Fibroblast of skin of back (primary cell): Measurements from ENCODE around the gene CAMK2D. TPM values are rescaled to one million over a fixed set of nuclear protein-coding genes. Genes with fewer than 3 reads are reported as not detected.
A peak's percentile ranks its signal among the peaks of the same experiment; 100 is the strongest.
"Not testable (repeated sequence)": the region's sequence is repeated elsewhere in the genome, so short reads cannot be mapped to it uniquely, and the experiment has no call there.

Source experiments
- DNase-seq: peaks from one replicate; pipeline ENCODE4 v3.0.0-alpha.2; 2013
- polyA plus RNA-seq, 2 experiments: library from polyadenylated mRNA; unstranded; fragments of 120-200 nt; gene quantifications; one replicate each; pipeline ENCODE4 v1.2.1, GENCODE V29; 2013; ENCODE audit not compliant: insufficient read length in 2 of 2

The CAMK2D gene
- polyA plus RNA-seq (2013, experiment 1 of 2; ENCODE audit: insufficient read length), result 52.5 TPM
- 76.9 TPM for polyA plus RNA-seq (2013, experiment 2 of 2; ENCODE audit: insufficient read length)

DNA sequence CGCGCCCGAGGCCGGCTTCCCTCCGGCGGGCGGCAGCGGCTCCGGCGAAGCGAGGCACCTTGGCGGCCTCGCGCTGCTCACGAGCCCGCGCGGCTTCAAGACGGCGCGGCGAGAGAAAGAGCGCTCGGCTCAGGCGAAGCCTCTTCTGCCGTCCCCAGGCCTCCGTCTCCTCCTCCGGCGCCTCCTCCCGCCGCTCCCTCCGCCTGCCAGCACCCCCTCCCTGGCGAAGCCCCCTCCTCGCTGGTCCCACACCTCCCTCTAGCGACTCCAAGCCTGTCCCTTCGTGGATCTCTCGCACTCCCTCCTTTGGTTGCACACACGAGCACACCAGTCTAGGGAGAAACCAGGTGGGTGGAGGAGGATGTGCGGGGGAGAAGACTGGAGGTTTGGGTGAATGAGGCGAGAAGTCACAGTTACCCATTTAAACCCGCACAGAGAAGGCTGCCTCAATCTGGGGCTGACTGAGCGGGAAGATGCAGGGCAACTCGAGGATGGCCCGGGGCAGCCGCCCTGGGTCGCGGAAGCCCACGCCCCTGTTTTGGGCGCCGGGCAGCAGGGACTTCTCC, at the start of gene CAMK2D:
TSS of gene CAMK2D (minus strand) at position 119 of the 566 bp plus-strand sequence. CDS start 670 bp downstream, outside the sequence.
- peak; percentile 86 for DNase-seq

DNA sequence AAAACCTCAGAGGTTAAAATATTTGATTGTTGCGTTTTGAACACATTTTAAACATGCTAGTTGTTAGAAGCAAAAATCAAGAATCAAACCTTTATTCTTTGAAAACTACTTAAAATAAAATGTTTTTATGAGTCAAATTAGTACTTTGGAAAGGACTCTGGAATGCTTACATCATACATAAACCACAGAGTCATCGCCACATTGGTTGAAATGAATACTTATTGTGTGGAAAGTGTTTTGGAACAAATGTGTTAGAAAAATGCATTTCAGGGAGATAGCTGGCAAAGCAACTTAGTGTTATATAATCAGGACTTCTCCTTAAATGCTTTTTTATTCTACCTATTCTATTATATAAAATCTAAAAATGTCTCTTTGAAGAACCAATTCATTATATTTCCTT, 49.4 kb upstream of the CAMK2D start:
- DNase-seq, result peak; percentile 54

- peak; percentile 33 for DNase-seq
Measured at GRCh38 chr4:113809311-113809710, 47.8 kb upstream of the CAMK2D start.

DNA sequence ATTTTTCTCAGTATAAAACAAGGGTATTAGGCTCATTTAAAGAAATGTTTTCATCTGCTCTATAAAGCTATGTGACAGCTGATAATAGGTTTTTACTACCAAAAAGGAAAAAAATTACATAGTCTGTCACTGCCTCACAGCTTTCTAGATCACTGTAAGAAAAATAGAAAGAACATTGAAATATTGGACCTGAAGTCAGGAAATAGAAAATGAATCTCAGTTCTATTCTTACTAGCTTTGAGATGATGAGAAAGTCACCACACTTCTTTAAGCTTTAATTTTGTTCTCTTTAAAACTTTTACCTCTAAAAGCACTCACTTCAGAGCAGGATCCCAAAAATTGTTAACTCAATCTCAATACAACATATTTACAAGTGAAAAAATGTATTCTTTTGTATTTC, 45.3 kb upstream of the CAMK2D start:
- no peak for DNase-seq

- no peak for DNase-seq
Measured at GRCh38 chr4:113801882-113802281, 40.3 kb upstream of the CAMK2D start.

DNA sequence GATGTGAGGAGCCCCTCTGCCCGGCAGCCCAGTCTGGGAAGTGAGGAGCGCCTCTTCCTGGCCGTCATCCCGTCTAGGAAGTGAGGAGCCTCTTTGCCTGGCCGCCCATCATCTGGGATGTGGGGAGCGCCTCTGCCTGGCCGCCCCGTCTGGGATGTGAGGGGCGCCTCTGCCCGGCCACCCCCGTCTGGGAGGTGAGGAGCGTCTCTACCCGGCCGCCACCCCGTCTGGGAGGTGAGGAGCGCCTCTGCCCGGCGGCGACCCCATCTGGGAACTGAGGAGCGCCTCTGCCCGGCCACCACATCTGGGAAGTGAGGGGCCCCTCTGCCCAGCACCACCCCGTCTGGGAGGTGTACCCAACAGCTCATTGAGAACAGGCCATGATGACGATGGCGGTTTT, 34.8 kb upstream of the CAMK2D start:
- not testable (repeated sequence) for DNase-seq

- no peak for DNase-seq
Measured at GRCh38 chr4:113790478-113790877, 28.9 kb upstream of the CAMK2D start.

DNA sequence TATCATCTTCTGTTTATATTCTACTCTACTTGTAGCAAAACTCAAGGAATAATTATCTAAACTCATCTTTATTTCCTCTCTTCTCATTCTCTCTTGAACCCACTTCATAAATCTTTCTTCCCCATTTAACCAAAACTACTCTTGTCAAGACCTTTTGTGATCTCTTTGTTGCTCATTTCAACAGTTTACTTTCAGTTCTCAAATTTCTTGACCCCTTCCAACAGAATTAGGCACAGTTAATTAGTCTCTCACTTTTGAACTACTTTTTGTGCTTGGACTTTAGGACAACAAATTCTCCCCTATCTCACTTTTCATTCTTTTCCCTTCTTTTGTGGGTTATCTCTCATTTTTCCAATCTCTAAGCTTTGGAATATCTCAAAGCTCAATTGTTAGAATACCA, 27.4 kb upstream of the CAMK2D start:
- no peak for DNase-seq

DNA sequence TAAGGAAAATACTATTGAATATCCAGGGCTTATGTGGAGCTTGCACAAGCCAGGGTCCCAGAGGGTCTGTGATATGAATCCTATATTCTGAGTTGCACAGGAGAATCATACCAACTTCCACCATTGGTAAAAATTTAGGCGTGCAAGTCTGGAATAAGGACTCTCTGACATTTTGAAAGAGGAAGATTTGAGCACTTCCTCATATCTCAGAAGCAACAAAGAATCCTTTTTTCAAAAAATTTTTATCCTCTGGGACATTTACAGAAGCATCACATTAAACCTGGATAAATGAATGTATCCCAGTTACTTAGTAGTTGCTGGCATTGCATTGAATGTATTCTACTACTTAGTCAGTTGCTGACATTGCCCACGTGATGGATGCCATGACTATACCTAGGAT, 24.2 kb upstream of the CAMK2D start:
- DNase-seq, result no peak

DNA sequence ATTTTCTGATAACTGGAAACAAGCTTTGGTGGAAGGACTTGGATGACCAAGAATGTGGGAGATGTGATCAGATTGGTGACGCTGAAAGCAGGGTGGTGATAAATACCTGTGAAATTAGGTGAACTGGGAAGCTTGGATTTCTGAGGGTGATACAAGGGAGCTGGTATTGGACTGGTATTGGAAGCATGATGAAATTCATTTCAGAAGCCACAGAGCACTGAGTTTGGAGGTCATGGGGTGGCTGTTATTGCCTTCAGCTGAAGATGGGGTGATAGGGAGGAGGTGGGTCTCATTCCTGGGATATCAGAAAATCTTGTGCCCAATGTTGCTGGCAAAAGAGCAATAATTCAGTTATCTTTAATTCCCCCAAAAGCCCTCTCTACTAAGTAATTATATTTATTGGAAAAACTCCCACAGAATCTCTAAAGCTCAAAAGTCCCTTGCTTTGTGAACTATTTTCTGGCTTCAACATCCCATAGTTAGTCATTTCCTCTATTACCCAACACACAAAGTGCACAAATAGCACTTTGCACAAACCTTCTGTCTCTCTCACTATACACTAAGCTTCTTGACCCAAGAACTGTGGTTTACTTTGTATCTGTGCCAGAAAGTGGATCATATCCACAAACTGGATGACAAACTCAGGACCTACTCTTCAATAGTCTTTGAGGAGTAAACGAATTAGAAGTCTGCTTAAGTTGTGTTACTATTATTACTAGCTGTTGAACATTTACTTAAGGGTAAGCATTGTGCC, 23.1 kb upstream of the CAMK2D start:
- DNase-seq, result peak; percentile 97

DNA sequence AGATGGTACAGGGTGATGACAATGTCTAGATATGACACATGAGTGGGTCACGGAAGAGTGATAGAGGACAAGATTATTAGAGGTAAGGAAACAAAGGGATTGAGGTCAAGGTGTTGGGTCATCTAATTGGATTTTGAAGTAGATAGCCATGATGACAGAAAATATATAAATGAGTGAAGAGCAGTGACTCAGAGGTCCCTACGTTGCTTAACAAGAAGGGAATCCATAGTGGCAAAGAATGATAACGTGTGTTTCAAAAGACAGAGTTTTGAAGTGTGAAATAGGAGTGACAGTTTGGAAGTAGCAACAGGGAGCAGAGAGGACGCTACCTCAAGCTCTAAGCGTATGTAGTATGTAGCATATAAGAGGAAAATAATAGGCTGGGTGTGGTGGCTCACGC, 22.2 kb upstream of the CAMK2D start:
- DNase-seq, result no peak

- no peak for DNase-seq
Measured at GRCh38 chr4:113783289-113783688, 21.8 kb upstream of the CAMK2D start.

- DNase-seq, result peak; percentile 48
Measured at GRCh38 chr4:113781439-113782040, 20.0 kb upstream of the CAMK2D start.

DNA sequence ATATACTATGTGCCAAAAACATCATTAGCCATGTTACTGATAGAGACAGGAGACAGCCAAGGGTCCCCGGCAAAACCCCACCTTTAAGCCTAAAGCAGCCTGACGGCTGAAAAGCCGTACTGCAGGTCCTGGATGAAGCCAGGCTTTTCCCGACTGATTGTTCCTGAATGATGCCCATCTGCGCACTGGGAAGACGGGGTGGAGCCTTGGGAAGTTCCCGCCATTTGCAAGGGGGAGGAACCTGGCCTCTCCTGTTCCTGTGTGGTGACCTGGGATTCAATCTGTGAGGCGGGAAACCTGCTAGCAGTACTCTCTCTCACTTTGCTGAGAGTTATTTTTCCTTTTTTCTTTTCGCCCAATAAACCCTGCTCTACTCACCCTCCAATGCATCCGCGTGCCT, 15.1 kb upstream of the CAMK2D start:
- no peak for DNase-seq

DNA sequence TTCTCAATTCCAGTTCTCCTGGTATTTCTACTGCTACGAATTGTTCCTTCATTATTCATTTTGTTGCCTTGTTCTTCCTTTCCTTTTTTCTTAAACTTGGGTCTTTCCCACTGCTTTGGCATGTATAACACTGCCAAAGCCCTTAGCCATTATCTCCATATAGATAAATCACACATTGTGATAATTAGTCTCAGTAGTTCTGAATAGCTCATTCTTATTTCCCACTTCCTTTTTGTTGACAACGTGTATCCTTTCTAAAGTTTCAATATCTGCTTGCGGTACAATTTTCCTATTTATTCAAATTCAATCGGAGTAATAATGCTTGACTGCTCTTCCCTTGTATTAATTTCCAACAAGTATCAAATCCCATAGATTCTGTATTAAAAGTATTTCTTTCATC, 14.5 kb upstream of the CAMK2D start:
- no peak for DNase-seq

GRCh38 chr4:113773756-113774155, 12.2 kb upstream of the CAMK2D start:
- DNase-seq, result no peak

DNA sequence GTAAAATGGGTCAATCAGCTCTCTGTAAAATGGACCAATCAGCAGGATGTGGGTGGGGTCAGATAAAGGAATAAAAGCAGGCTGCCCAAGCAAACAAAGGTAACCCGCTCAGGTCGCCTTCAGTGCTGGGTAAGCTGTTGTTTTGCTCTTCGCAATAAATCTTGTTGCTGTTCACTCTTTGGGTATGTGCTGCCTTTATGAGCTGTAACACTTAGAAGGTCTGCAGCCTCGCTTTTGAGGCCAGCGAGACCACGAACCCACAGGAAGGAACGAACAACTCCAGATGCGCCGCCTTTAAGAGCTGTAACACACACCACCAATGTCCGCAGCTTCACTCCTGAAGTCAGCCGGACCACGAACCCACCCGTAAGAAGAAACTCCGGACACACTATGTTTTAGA, 11.5 kb upstream of the CAMK2D start:
- no peak for DNase-seq

- DNase-seq, result no peak
Measured at GRCh38 chr4:113772319-113772718, 10.8 kb upstream of the CAMK2D start.

DNA sequence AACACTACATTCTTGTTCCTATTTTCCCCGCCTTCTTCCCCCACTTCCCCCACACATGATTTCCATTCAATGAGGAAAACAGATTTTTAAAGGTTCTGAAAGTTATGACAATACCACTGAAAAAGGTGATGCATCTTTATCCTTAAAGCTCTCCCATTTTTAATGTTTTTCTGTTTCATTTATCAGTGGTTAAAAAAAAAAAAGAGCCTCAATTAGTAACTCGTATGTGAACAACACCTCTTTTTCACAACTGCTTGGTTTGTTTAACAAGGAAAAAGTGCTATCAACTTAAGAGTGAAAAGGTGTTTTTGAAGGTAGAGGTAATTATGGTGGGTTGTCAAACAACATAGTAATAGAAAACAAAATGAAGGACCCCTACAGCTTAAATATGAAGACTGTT, 8.2 kb upstream of the CAMK2D start:
- DNase-seq, result no peak

GRCh38 chr4:113768952-113769351, 7.4 kb upstream of the CAMK2D start:
- DNase-seq, result no peak

- no peak for DNase-seq
Measured at GRCh38 chr4:113766882-113767281, 5.3 kb upstream of the CAMK2D start.

DNA sequence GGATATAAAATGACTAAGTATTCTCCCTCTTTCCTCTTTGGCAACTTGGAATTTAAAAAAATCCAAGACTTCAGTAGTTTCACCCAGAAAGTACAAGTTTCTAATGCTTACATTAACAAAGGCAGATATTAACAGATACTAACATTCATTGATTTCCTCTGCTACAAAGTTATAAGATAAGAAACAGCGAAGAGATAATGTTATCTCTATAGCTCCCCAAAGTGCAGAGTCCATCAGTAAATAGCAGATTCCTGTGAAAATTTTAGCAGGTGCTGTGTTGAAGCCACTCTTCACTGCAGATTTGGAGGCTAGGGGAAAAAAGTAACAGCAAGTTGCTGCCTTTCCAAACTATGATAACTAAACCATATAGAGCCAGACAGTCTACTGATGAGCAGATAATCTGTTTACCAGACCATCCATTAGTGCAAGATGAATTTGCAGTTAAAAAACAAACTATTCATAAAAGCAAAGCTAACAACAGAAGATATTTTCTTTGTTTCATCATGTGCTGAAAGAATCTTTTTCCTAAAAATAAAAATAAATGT, 3.3 kb upstream of the CAMK2D start:
- no peak for DNase-seq

DNA sequence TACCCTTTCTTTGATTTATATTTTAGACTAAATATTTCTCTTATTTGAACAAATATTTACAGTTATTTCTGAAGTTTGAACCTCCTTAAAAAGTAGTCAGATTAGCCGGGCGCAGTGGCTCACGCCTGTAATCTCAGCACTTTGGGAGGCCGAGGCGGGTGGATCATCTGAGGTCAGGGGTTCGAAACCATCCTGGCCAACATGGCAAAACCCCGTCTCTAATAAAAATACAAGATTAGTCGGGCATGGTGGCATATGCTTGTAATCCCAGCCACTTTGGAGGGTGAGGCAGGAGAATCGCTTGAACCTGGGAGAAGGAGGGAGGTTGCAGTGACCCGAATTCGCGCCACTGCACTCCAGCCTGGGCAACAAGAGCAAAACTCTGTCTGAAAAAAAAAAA, 2.4 kb upstream of the CAMK2D start:
- not testable (repeated sequence) for DNase-seq

GRCh38 chr4:113763029-113763285, 1.4 kb upstream of the CAMK2D start:
- no peak for DNase-seq
